ENCODE measurements around the gene MANBA.
"Not testable (repeated sequence)": the region's sequence is repeated elsewhere in the genome, so short reads cannot be mapped to it uniquely, and the experiment has no call there.

Gene MANBA

GRCh38 chr4:102620697-102621497 is 139.9 kb downstream of the MANBA start:
- peak; percentile 66 for TF ChIP-seq CTCF (IDR thresholded peaks at IDR 0.05; ENCODE audit: low read depth, low read length, poor library complexity, severe bottlenecking)
- TF ChIP-seq EZH2phosphoT487 (IDR thresholded peaks at IDR 0.05; ENCODE audit: borderline replicate concordance, low read length), result no peak
- Histone ChIP-seq H3K4me3 (ENCODE audit: low read length) (no peak overlapping the region), H3K36me3 (ENCODE audit: control insufficient read depth, low read length) (peaks cover 11% of the 10 kb centered on the region), H3K9me2 (replicated peaks; ENCODE audit: control insufficient read depth, low read length) (no peaks in the 10 kb centered on the region), H4K20me1 (ENCODE audit: control insufficient read depth, insufficient read depth, low read depth, low read length) (no peaks in the 10 kb centered on the region), H3K9me3 (ENCODE audit: control insufficient read depth, insufficient read depth, low read length) (no peaks in the 10 kb centered on the region), H3K4me2 (ENCODE audit: low read length) (peak overlapping the region; percentile 9; the same call in 1 of the 2 replicates), H3F3A (ENCODE audit: control insufficient read depth, insufficient read depth) (peaks cover 4% of the 10 kb centered on the region; the same call in 1 of the 2 replicates), H3K27ac (ENCODE audit: low read depth, low read length) (no peak overlapping the region), H3K79me2 (ENCODE audit: control insufficient read depth, low read length) (no peaks in the 10 kb centered on the region), H3K27me3 (ENCODE audit: control insufficient read depth, low read length) (no peaks in the 10 kb centered on the region), H3K4me1 (ENCODE audit: control insufficient read depth, low read length) (peaks cover 8% of the 10 kb centered on the region)

GRCh38 chr4:102619776-102620631 is 140.8 kb downstream of the MANBA start:
- not testable (repeated sequence) for H4K20me1 ChIP-seq (ENCODE audit: control insufficient read depth, insufficient read depth, low read depth, low read length); H3K9me2 ChIP-seq (replicated peaks; ENCODE audit: control insufficient read depth, low read length); H3K27me3 ChIP-seq (ENCODE audit: control insufficient read depth, low read length); H3K9me3 ChIP-seq (ENCODE audit: control insufficient read depth, insufficient read depth, low read length); H3F3A ChIP-seq (ENCODE audit: control insufficient read depth, insufficient read depth); H3K4me1 ChIP-seq (ENCODE audit: control insufficient read depth, low read length); H3K4me2 ChIP-seq (ENCODE audit: low read length); H3K4me3 ChIP-seq (ENCODE audit: low read length); H3K79me2 ChIP-seq (ENCODE audit: control insufficient read depth, low read length); H3K27ac ChIP-seq (ENCODE audit: low read depth, low read length)
- H3K36me3 ChIP-seq (ENCODE audit: control insufficient read depth, low read length), result peaks cover 20% of the 10 kb centered on the region

DNA sequence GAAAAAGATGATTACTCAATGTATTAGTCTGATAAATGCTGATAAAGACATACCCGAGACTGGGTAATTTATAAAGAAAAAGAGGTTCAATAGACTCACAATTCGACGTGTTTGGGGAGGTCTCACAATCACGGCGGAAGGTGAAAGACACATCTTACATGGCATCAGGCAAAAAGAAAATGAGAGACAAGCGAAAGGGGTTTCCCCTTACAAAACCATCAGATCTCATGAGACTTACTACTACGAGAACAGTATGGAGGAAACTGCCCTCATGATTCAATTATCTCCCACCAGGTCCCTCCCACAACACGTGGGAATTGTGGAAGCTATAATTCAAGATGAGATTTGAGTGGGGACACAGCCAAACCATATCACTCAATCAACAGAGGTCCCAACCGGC is 141.7 kb downstream of the MANBA start:
- not testable (repeated sequence) for H3K27me3 ChIP-seq (ENCODE audit: control insufficient read depth, low read length); H3K9me2 ChIP-seq (replicated peaks; ENCODE audit: control insufficient read depth, low read length); H3F3A ChIP-seq (ENCODE audit: control insufficient read depth, insufficient read depth); H4K20me1 ChIP-seq (ENCODE audit: control insufficient read depth, insufficient read depth, low read depth, low read length); H3K79me2 ChIP-seq (ENCODE audit: control insufficient read depth, low read length); H3K4me3 ChIP-seq (ENCODE audit: low read length); H3K9me3 ChIP-seq (ENCODE audit: control insufficient read depth, insufficient read depth, low read length); H3K4me2 ChIP-seq (ENCODE audit: low read length); H3K27ac ChIP-seq (ENCODE audit: low read depth, low read length); H3K4me1 ChIP-seq (ENCODE audit: control insufficient read depth, low read length)
- H3K36me3 ChIP-seq (ENCODE audit: control insufficient read depth, low read length), result peaks cover 29% of the 10 kb centered on the region

DNA sequence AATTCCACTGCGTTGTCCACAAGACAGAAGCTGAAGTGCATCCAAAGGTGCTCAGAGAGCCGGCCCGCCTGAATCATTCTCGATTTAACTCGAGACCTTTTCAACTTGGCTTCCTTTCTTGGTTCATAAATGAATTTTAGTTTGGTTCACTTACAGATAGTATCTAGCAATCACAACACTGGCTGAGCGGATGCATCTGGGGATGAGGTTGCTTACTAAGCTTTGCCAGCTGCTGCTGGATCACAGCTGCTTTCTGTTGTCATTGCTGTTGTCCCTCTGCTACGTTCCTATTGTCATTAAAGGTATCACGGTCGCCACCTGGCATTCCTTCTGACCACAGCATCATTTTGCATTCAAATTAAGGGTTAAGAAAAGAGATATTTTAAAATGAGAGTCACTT is 144.1 kb downstream of the MANBA start:
- Histone ChIP-seq H3K27ac (ENCODE audit: low read depth, low read length) (no peak overlapping the region), H4K20me1 (ENCODE audit: control insufficient read depth, insufficient read depth, low read depth, low read length) (no peaks in the 10 kb centered on the region), H3K4me1 (ENCODE audit: control insufficient read depth, low read length) (peaks cover 6% of the 10 kb centered on the region), H3K27me3 (ENCODE audit: control insufficient read depth, low read length) (no peaks in the 10 kb centered on the region), H3K36me3 (ENCODE audit: control insufficient read depth, low read length) (peaks cover 53% of the 10 kb centered on the region), H3K4me3 (ENCODE audit: low read length) (no peak overlapping the region), H3K4me2 (ENCODE audit: low read length) (no peak overlapping the region), H3K9me2 (replicated peaks; ENCODE audit: control insufficient read depth, low read length) (no peaks in the 10 kb centered on the region), H3K9me3 (ENCODE audit: control insufficient read depth, insufficient read depth, low read length) (no peaks in the 10 kb centered on the region), H3K79me2 (ENCODE audit: control insufficient read depth, low read length) (no peaks in the 10 kb centered on the region), H3F3A (ENCODE audit: control insufficient read depth, insufficient read depth) (peaks cover 4% of the 10 kb centered on the region; the same call in 1 of the 2 replicates)
- TF ChIP-seq CTCF (IDR thresholded peaks at IDR 0.05; ENCODE audit: low read depth, low read length, poor library complexity, severe bottlenecking) (no peak), EZH2phosphoT487 (IDR thresholded peaks at IDR 0.05; ENCODE audit: borderline replicate concordance, low read length) (no peak)

Data from DOHH2 (cell line).